DOHH2 (cell line): Measurements from ENCODE around the gene ZAR1.

Experiments
- H3F3A ChIP-seq: fragments of 200-600 bp; sonication (generic), shearing (Covaris generic); 2 replicates; pipeline ENCODE4 v1.6.0; 2016; ENCODE audit warnings: antibody characterized with exemption, mild to moderate bottlenecking; ENCODE audit not compliant: control insufficient read depth, insufficient read depth
- H3K27ac ChIP-seq: fragments of 200-600 bp; sonication (generic); 2 replicates; pipeline ENCODE4 v1.5.1; 2014; ENCODE audit warnings: low read depth, mild to moderate bottlenecking, low read length, moderate library complexity
- H3K27me3 ChIP-seq: fragments of 200-600 bp; sonication (generic); 2 replicates; pipeline ENCODE4 v1.6.1; 2014; ENCODE audit warnings: mild to moderate bottlenecking, low read length, mixed read lengths; ENCODE audit not compliant: control insufficient read depth
- H3K36me3 ChIP-seq: fragments of 200-600 bp; sonication (generic); 2 replicates; pipeline ENCODE4 v1.6.1; 2014; ENCODE audit warnings: mild to moderate bottlenecking, low read length, moderate library complexity, mixed read lengths; ENCODE audit not compliant: control insufficient read depth
- H3K4me1 ChIP-seq: fragments of 200-600 bp; sonication (generic); 2 replicates; pipeline ENCODE4 v1.6.1; 2014; ENCODE audit warnings: mild to moderate bottlenecking, low read length, mixed read lengths; ENCODE audit not compliant: control insufficient read depth
- H3K4me2 ChIP-seq: fragments of 200-600 bp; sonication (generic); 2 replicates; pipeline ENCODE4 v1.6.0; 2014; ENCODE audit warnings: mild to moderate bottlenecking, low read length, moderate library complexity
- H3K4me3 ChIP-seq: fragments of 200-600 bp; sonication (generic); 2 replicates; pipeline ENCODE4 v1.5.1; 2014; ENCODE audit warnings: mild to moderate bottlenecking, low read length, mixed read lengths
- H3K79me2 ChIP-seq: fragments of 200-600 bp; sonication (generic); 2 replicates; pipeline ENCODE4 v1.6.1; 2014; ENCODE audit warnings: mild to moderate bottlenecking, low read length, mixed read lengths; ENCODE audit not compliant: control insufficient read depth
- H3K9me2 ChIP-seq: fragments of 200-600 bp; sonication (generic); replicated peaks from 2 replicates; pipeline ENCODE4 v1.6.1; 2014; ENCODE audit warnings: mild to moderate bottlenecking, low read length, mixed read lengths; ENCODE audit not compliant: control insufficient read depth
- H3K9me3 ChIP-seq: fragments of 200-600 bp; sonication (generic); 2 replicates; pipeline ENCODE4 v1.6.1; 2014; ENCODE audit warnings: antibody characterized with exemption, low read length, mixed read lengths; ENCODE audit not compliant: control insufficient read depth, insufficient read depth
- H4K20me1 ChIP-seq: fragments of 200-600 bp; sonication (generic); 2 replicates; pipeline ENCODE4 v1.6.0; 2014; ENCODE audit warnings: low read depth, mild to moderate bottlenecking, antibody characterized with exemption, low read length, moderate library complexity; ENCODE audit not compliant: control insufficient read depth, insufficient read depth
- CTCF ChIP-seq: fragments of 200-600 bp; sonication (generic); IDR thresholded peaks from one replicate; pipeline ENCODE4 v1.5.1; 2014; ENCODE audit warnings: antibody characterized with exemption, mild to moderate bottlenecking, low read depth, low read length; ENCODE audit not compliant: poor library complexity, severe bottlenecking
- EZH2phosphoT487 ChIP-seq: fragments of 200-600 bp; sonication (generic); IDR thresholded peaks from 2 replicates; pipeline ENCODE4 v1.6.1; 2017; ENCODE audit warnings: borderline replicate concordance, mild to moderate bottlenecking, antibody characterized with exemption, low read length, moderate library complexity, mixed read lengths

ZAR1 gene

GRCh38 chr4:48503233-48504025 is 13.4 kb downstream of the ZAR1 start:
- Histone ChIP-seq H3K9me2 (no peaks in the 10 kb centered on the region), H3K36me3 (peaks cover 35% of the 10 kb centered on the region)
- no peak for TF ChIP-seq CTCF
- no peak for TF ChIP-seq EZH2phosphoT487

DNA sequence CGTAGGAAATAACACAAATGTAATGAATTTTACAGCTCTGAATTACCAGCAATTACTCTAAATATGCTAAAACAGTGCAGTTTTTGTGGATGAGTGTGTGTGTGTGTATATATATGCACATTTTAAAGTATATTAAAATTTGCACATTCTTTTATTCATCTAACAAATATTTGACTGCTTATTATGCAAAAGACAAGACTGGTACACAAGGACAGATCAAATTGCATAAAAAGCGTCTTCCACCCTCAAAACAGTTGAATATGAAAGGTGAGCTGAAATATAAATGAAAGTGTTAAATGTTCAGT is 13.9 kb downstream of the ZAR1 start:
- Histone ChIP-seq H3K36me3 (peaks cover 37% of the 10 kb centered on the region), H4K20me1 (no peaks in the 10 kb centered on the region), H3K27me3 (no peaks in the 10 kb centered on the region), H3K4me2 (no peak overlapping the region), H3K4me1 (no peaks in the 10 kb centered on the region), H3K79me2 (no peaks in the 10 kb centered on the region), H3F3A (no peaks in the 10 kb centered on the region), H3K27ac (no peak overlapping the region), H3K9me2 (no peaks in the 10 kb centered on the region), H3K4me3 (no peak overlapping the region), H3K9me3 (no peaks in the 10 kb centered on the region)
- no peak for TF ChIP-seq EZH2phosphoT487
- TF ChIP-seq CTCF = no peak

More at GRCh38 chr4:48503233-48504025, 13.4 kb downstream of the ZAR1 start:
- H3K79me2 ChIP-seq = no peaks in the 10 kb centered on the region
- no peaks in the 10 kb centered on the region for H4K20me1 ChIP-seq
- no peak overlapping the region for H3K4me2 ChIP-seq
- no peaks in the 10 kb centered on the region for H3K4me1 ChIP-seq
- no peaks in the 10 kb centered on the region for H3K9me3 ChIP-seq
- no peaks in the 10 kb centered on the region for H3F3A ChIP-seq
- H3K27ac ChIP-seq = no peak overlapping the region
- H3K4me3 ChIP-seq = no peak overlapping the region
- no peaks in the 10 kb centered on the region for H3K27me3 ChIP-seq

DNA sequence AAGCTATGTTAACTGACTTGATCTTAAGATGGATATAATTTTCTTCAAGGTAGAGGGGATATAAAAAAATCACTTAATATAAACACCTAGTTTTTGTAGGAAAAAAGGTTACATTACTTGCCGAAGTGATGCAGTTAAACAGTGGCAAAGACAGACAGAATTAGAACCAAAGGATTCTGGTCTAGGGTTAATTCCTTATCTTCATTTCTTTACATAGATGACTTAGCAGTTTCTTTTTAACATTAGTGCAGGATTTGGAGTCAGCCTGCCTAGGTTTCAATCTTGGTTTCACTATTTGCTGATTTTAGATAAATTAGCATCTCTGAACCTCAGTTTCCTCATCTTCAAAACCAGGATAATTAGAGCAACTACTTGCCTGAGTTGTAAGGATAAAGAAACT is 14.3 kb downstream of the ZAR1 start:
- no peak overlapping the region for H3K4me2 ChIP-seq
- no peaks in the 10 kb centered on the region for H3K4me1 ChIP-seq
- no peaks in the 10 kb centered on the region for H3K27me3 ChIP-seq
- H3K36me3 ChIP-seq = peaks cover 38% of the 10 kb centered on the region
- no peak overlapping the region for H3K4me3 ChIP-seq
- no peaks in the 10 kb centered on the region for H3K79me2 ChIP-seq
- no peak for TF ChIP-seq CTCF
- no peak for TF ChIP-seq EZH2phosphoT487
- H3K9me3 ChIP-seq = no peaks in the 10 kb centered on the region
- H3F3A ChIP-seq = no peaks in the 10 kb centered on the region
- H4K20me1 ChIP-seq = no peaks in the 10 kb centered on the region
- H3K9me2 ChIP-seq = no peaks in the 10 kb centered on the region
- no peak overlapping the region for H3K27ac ChIP-seq
